SJCRH30 (cell line): ENCODE data around the gene RPUSD1. TPM values are rescaled to one million over a fixed set of nuclear protein-coding genes. Genes with fewer than 3 reads are reported as not detected.

Experiments used
- DNase-seq, 2 experiments: peaks; one replicate each; pipeline ENCODE4 v3.0.0-alpha.2; 2015 to 2020
- H3K27ac ChIP-seq: fragments of 250-450 bp; sonication (Bioruptor Pico); 2 replicates; pipeline ENCODE4 v1.5.1; 2020; ENCODE audit warnings: mild to moderate bottlenecking, moderate library complexity
- H3K27me3 ChIP-seq: fragments of 250-450 bp; sonication (Bioruptor Pico); 2 replicates; pipeline ENCODE4 v1.5.1; 2020; ENCODE audit warnings: mild to moderate bottlenecking, moderate library complexity
- H3K36me3 ChIP-seq: fragments of 250-450 bp; sonication (Bioruptor Pico); 2 replicates; pipeline ENCODE4 v1.5.1; 2020; ENCODE audit warnings: mild to moderate bottlenecking, moderate library complexity
- H3K4me1 ChIP-seq: fragments of 250-450 bp; sonication (Bioruptor Pico); 2 replicates; pipeline ENCODE4 v1.5.1; 2020; ENCODE audit warnings: mild to moderate bottlenecking, moderate library complexity
- H3K4me3 ChIP-seq: fragments of 250-450 bp; sonication (Bioruptor Pico); 2 replicates; pipeline ENCODE4 v1.5.1; 2020; ENCODE audit warnings: mild to moderate bottlenecking, moderate library complexity
- H3K9me3 ChIP-seq: fragments of 250-450 bp; sonication (Bioruptor Pico); replicated peaks from 2 replicates; pipeline ENCODE4 v1.5.1; 2020; ENCODE audit warnings: mild to moderate bottlenecking, moderate library complexity
- total RNA-seq: library from RNA; depleted of rRNA; stranded (reverse); fragments of >200 nt; shearing (Covaris generic); gene quantifications from 2 replicates; pipeline ENCODE4 v1.2.3, GENCODE V29; 2014

RPUSD1 gene
- total RNA-seq, 1 experiment from 2014 or later = 35.5 TPM

GRCh38 chr16:808085-808386 is 19.9 kb upstream of the RPUSD1 start:
- H3K27ac ChIP-seq = no peak overlapping the region; the same call in 1 of the 2 replicates
- DNase-seq = no peak
- peaks cover 3% of the 10 kb centered on the region; the same call in 1 of the 2 replicates for H3K27me3 ChIP-seq
- peaks cover 27% of the 10 kb centered on the region for H3K4me1 ChIP-seq
- peak overlapping the region; percentile 66 for H3K4me3 ChIP-seq
- no peaks in the 10 kb centered on the region for H3K36me3 ChIP-seq
- no peaks in the 10 kb centered on the region for H3K9me3 ChIP-seq

DNA sequence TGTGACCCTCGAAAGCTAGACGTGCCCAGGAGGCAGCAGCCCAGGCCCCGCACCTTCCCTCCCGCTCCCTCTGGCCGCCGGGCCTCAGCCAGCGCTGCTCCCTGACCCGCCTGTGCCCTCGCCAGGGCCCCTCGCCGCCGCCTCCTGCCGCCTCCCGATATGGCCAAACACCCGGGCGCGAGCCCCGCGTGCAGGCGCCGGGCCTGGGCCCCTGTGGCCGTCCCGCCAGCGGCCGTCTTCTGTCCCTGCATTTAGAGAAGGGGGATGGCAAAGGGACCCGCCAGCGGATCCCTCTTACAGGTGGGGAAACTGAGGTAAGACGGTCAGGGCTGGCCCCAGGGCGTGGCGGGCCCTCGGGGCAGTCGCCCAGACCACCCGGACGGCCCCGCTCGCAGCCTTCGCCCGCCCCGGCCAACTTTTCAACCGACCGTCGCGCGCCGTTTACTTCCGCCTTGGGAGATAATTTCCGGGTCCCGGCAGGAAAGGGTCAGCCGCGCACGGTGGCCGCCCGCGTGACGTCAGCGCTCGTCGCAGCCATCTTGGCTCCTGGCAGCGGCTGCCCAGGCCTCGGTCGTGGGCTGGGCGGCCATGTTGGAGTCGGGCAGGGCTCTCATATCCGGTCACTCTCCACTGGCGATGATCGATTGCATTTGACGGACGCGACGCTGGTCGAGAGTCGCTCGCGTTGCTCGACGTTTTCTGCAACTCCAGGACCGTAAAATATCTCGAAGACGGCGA is 19.3 kb upstream of the RPUSD1 start:
- peaks cover 3% of the 10 kb centered on the region; the same call in 1 of the 2 replicates for H3K27me3 ChIP-seq
- H3K4me1 ChIP-seq = peaks cover 32% of the 10 kb centered on the region
- H3K27ac ChIP-seq = peak overlapping the region; percentile 77
- DNase-seq = peak; percentile 79 to 80
- H3K4me3 ChIP-seq = peak overlapping the region; percentile 66
- H3K9me3 ChIP-seq = no peaks in the 10 kb centered on the region
- no peaks in the 10 kb centered on the region for H3K36me3 ChIP-seq

DNA sequence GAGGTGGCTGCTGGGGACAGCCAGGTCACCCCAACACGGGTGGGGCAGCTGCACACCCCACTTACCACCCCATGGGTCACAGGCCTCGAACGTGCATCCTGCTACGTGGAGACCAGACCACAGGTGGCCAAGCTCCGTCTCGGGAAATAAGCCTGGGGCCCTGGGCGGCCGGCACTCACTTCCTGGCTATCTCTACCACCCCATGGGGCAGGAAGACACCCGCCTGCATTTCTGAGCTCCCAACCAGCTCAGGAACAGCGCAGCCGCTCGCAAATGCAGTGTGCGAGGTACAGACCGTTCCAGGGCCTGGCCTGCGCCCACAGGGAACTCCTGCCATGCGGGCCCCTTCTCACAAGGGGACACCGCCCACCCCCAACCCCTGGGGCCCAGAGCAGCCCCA is 17.3 kb upstream of the RPUSD1 start:
- peaks cover 3% of the 10 kb centered on the region; the same call in 1 of the 2 replicates for H3K27me3 ChIP-seq
- no peak overlapping the region for H3K27ac ChIP-seq
- no peaks in the 10 kb centered on the region for H3K9me3 ChIP-seq
- peaks cover 42% of the 10 kb centered on the region for H3K4me1 ChIP-seq
- H3K4me3 ChIP-seq = no peak overlapping the region
- DNase-seq = peak in 1 of 2 experiments; percentile 37
- H3K36me3 ChIP-seq = no peaks in the 10 kb centered on the region

DNA sequence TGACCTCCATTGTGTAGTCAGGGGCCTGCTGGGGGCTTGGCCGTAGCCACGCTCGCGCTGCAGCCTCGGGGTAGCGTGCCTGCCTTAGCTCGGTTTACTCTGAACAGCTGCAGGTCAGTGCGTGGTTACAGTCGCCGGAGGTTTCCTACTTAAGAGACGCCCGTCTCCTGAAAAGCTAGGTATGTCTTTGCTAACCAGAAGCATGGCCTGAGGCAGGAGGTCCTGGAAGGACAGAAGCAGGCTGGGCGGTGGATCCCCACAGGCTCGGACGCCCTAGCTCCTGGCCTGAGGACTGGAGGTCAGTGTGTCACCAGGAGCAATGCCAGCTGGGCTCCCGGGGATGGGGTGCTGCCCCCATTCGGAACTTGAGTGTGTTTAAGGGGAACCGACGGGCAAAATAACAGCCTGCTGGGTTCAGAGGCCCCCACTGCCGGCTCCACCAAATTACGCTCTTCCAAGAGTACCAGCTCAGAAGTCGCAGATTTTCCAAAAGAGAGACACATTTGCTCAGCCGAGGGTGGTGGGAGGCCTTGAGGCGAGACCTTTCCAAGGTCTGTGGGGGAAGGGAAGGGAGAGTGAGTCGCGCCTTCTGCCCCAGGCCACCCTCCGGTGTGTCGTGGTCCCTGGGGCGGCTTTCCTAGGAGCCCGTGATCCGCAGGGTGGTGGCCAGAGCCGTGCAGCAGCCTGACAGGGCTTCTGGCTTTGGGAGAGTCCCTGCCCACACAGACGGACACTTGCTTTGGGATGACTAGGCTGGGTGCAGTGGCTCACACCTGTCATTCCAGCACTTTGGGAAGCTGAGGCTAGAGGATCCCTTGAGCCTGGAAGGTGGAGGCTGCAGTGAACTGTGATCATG is 16.2 kb upstream of the RPUSD1 start:
- no peaks in the 10 kb centered on the region for H3K36me3 ChIP-seq
- peak; percentile 83 to 89 for DNase-seq
- peaks cover 3% of the 10 kb centered on the region; the same call in 1 of the 2 replicates for H3K27me3 ChIP-seq
- peak overlapping the region; percentile 19 for H3K4me3 ChIP-seq
- peaks cover 42% of the 10 kb centered on the region for H3K4me1 ChIP-seq
- H3K27ac ChIP-seq = peak overlapping the region; percentile 8
- no peaks in the 10 kb centered on the region for H3K9me3 ChIP-seq

GRCh38 chr16:803754-804080 is 15.5 kb upstream of the RPUSD1 start:
- Histone ChIP-seq H3K27ac (no peak overlapping the region), H3K9me3 (no peaks in the 10 kb centered on the region), H3K4me1 (peaks cover 42% of the 10 kb centered on the region), H3K27me3 (peaks cover 3% of the 10 kb centered on the region; the same call in 1 of the 2 replicates), H3K36me3 (no peaks in the 10 kb centered on the region), H3K4me3 (no peak overlapping the region)
- DNase-seq = peak in 1 of 2 experiments; percentile 53

DNA sequence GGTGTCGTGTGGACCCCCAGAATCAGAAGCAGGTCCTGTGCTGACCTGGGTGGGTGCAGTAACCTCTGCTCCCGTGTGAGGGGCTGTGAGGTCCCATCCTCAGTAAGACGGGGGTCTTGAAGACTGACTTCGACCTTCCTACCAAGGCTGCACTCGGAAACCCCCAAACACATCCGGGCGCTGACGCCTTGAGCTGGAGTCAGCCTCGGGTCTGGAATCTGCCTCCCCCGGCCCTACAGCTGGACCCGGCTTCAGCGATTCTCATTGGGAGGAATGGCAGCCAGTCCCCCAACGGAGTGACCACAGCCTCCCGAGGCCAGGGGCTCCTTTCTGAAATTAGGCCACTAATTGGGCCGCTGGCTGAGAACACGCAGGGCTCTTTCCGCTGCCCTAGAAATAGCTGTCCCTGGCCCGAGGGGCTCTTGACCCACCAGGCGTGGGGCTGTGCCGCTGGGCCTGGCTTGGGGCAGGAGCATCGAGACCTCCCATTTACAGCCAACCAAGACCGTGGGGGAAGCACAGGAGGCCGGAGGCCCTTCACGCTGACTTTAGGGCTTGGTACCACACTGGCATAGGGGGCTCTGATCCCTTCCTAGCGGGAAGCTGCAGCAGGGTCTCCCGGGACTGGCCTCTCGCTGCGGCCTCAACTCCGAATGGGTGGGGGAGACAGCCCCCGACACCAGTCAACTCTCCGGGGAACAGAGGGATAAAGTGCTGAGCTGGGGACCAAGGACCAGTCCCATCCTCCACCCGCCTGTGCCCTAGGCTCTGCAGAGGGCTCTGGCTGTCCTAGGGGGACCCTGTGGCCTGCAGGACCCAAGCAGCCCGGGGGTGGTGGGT is 15.0 kb upstream of the RPUSD1 start:
- Histone ChIP-seq H3K27me3 (peaks cover 3% of the 10 kb centered on the region; the same call in 1 of the 2 replicates), H3K4me3 (no peak overlapping the region), H3K36me3 (no peaks in the 10 kb centered on the region), H3K4me1 (peaks cover 42% of the 10 kb centered on the region), H3K9me3 (no peaks in the 10 kb centered on the region), H3K27ac (no peak overlapping the region)
- peak in 1 of 2 experiments; percentile 38 for DNase-seq

DNA sequence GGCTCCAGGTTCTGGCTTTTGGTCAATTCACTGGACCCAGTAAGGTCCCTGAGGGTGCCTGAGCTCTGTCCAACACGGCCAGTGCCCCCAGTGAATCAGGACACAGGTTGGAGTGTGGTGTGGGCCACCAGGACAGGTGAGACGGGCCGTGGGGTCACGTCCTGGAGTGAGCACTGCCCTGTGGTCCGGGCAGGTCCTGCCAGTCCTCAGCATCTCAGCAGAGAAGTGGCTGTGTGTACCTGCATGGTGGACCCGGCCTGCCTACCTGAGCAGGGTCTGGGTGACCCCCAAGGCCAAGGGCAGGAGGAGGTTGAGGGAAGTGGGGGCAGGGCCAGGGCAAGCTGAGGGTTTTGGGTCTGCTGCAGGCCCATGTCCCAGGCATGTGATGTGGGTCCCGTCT is 14.3 kb upstream of the RPUSD1 start:
- no peak overlapping the region for H3K27ac ChIP-seq
- H3K36me3 ChIP-seq = peaks cover 3% of the 10 kb centered on the region
- no peak for DNase-seq
- no peaks in the 10 kb centered on the region for H3K9me3 ChIP-seq
- peaks cover 42% of the 10 kb centered on the region for H3K4me1 ChIP-seq
- peaks cover 3% of the 10 kb centered on the region; the same call in 1 of the 2 replicates for H3K27me3 ChIP-seq
- H3K4me3 ChIP-seq = no peak overlapping the region

DNA sequence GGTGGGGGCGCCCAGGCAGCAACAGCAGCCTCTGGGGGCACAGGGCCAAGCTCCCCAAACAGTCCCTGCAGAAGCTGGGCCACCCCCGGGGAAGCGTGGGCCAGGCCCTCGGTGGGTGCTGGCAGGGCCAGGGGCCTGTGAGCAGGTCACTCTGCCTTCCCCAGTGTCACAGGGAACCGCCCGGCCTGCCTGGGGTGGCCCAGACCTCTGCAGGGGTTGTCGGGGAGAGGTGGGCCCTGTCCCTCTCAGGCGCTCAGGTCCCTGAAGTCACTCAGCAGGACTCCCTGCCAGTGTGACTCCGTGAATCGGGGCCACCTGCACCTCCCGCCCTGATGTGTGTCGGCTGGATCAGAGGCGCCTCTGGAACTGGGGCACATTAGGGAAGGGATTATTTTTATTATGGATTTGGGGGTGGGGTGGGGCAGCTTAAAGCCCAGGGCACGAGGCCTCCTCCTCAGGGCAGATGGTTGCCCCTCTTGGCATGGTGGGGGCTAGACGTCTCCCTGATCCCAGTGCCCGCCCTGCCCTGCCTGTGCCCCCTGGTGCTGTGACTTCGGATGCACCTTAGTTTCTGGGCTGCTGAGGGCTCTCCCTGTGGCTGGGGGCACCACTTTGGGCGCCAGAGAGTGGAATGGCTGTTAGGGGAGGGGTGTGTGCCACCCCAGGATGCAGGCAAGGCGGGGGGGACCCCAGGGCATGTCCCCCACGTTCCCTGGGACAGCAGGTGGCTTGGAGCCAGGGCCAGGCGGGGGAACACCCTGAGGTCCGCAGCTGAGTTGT is 13.6 kb upstream of the RPUSD1 start:
- DNase-seq = no peak
- Histone ChIP-seq H3K4me3 (no peak overlapping the region), H3K9me3 (no peaks in the 10 kb centered on the region), H3K27me3 (peaks cover 3% of the 10 kb centered on the region; the same call in 1 of the 2 replicates), H3K4me1 (peaks cover 42% of the 10 kb centered on the region), H3K36me3 (peaks cover 10% of the 10 kb centered on the region), H3K27ac (no peak overlapping the region)

- peaks cover 42% of the 10 kb centered on the region for H3K4me1 ChIP-seq
- no peak overlapping the region for H3K4me3 ChIP-seq
- no peak overlapping the region for H3K27ac ChIP-seq
These were observed 12.8 kb upstream of the RPUSD1 start for GRCh38 chr16:800834-801511.

DNA sequence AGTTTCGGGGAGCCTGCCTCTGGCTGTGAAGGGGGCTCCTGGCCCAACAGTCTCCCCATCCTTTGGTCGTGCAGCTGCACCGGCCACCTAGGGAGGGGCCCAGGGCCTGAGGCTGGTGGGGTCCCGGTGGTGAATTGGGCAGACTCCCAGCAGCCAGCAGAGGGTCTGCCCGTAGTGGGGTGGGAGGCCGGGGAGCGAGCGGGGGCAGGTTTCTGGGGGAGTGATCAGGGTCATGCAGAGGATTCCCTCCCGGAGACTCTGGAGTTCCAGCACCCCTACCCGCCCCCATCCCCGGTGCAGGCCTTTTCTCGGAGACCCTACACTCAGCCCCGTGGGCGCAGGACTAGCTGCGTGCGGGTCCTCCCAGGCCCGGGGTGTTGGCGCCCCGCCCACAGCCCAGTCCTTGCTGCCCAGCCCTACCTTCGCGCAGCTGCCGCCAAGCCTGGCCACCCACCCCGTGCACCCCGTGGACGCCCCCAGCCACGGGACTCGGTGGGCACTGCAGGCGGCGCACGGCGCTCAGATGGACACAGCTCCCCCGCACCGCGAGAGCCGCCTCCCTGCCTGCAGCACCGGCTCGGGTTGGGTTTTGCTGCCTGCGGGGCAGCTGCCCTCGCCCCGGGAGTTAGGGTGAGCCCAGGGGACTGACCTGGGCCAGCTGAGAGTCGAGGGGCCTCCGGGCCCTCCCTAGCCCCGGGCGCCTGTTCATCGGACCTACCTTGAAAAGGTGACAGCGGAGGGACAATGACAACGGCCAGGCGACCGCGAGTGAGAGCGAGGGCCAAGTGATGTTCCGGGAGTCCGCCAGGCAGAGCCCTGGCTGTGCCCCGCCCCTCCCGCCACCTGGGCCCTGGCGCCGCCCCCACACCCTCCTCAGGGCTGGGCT is 12.0 kb upstream of the RPUSD1 start, which contains the start of gene GNG13:
TSS of gene GNG13 (minus strand) at position 787 of the 886 bp plus-strand sequence. CDS start 1,657 bp downstream, outside the sequence.
- H3K27ac ChIP-seq = no peak within 1 kb of the TSS
- DNase-seq = peak in 1 of 2 experiments; percentile 33
- H3K27me3 ChIP-seq = peaks cover 3% of the 10 kb centered on the region; the same call in 1 of the 2 replicates
- no peak within 1 kb of the TSS for H3K4me3 ChIP-seq
- H3K9me3 ChIP-seq = no peaks in the 10 kb centered on the region
- H3K4me1 ChIP-seq = peaks cover 37% of the 10 kb centered on the region
- peaks cover 23% of the 10 kb centered on the region for H3K36me3 ChIP-seq

More at GRCh38 chr16:800834-801511, 12.8 kb upstream of the RPUSD1 start:
- H3K36me3 ChIP-seq = peaks cover 18% of the 10 kb centered on the region
- peak in 1 of 2 experiments; percentile 36 for DNase-seq
- H3K9me3 ChIP-seq = no peaks in the 10 kb centered on the region
- peaks cover 3% of the 10 kb centered on the region; the same call in 1 of the 2 replicates for H3K27me3 ChIP-seq

DNA sequence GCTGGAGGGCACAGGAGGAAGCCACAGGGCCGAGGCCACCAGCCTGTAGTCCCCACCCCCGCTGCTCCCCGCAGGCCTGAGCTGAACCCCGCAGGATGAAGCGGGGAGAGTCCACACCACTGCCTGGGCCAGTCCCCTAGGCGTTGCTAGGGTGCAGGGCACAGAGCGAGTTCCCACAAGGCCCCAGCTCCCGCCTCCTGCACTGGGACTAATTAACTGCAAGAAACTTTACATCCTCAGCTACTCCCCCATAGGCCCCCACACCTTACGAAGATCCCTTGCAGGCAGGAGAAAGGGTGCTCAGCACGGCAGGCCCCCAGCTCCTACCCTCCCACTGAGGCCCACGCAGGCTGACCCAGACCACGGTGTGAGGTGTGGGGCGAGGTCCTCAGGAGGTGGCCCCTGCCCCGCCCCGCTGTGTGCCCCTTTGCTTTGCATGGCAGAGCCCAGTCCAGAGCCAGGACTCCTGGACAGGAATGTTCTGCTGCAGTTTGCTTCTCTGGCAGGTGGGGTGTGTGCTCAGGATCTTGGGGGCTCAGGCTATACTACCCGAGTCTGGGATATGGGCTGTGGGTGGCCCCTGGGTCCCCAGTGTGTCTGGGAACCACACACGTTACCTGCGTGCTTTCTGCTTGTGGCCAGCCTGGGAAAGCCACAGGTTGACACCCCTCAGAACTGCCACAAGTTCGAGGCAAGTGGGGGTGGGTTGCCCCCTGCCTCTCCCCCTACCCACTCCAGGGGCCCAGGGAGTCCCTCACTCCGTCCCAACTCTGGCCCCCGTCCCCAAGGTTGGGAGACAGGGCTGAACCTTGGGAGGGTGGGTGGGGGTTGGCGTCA is 11.1 kb upstream of the RPUSD1 start:
- Histone ChIP-seq H3K27me3 (no peaks in the 10 kb centered on the region), H3K9me3 (no peaks in the 10 kb centered on the region), H3K4me3 (no peak overlapping the region), H3K27ac (no peak overlapping the region), H3K4me1 (peaks cover 28% of the 10 kb centered on the region), H3K36me3 (peaks cover 29% of the 10 kb centered on the region)
- DNase-seq = no peak

DNA sequence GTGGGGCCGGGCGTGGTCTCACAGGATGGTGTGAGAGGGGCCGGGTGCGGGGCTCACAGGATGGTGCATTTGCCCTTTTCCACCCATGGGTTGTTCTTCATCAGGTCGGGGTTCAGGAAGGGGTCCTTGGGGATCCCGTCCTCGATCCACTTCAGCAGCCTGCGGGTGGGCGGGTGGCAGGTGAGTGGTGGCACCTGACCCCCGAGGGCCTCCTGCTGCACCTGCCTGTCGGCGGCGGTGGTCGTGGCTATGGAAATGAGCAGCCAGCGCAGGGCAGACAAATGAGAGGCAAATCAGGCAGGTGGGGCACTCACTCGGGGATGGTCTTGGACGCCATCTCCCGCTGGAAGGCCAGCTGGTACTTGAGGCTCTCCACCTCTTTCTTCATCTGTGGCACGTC is 10.5 kb upstream of the RPUSD1 start:
- peaks cover 22% of the 10 kb centered on the region for H3K4me1 ChIP-seq
- no peaks in the 10 kb centered on the region for H3K27me3 ChIP-seq
- H3K36me3 ChIP-seq = peaks cover 34% of the 10 kb centered on the region

More for the DNA sequence above, 10.5 kb upstream of the RPUSD1 start:
- DNase-seq = no peak
- H3K4me3 ChIP-seq = no peak overlapping the region
- no peaks in the 10 kb centered on the region for H3K9me3 ChIP-seq
- H3K27ac ChIP-seq = no peak overlapping the region
